ENCODE data around the gene PEX5L. TPM values are rescaled to one million over a fixed set of nuclear protein-coding genes. Genes with fewer than 3 reads are reported as not detected.

Gene PEX5L
- total RNA-seq, 1 experiment from 2014 or later, result 0.33 TPM

- no peak overlapping the region for H3K27ac ChIP-seq
- H3K9me3 ChIP-seq (ENCODE audit: insufficient read depth, low read depth), result no peaks in the 10 kb centered on the region
- no peaks in the 10 kb centered on the region for H3K79me2 ChIP-seq (ENCODE audit: low read depth)
- no peak overlapping the region for H3K4me3 ChIP-seq
- H3K27me3 ChIP-seq (ENCODE audit: insufficient read depth, low read depth), result no peaks in the 10 kb centered on the region
- POLR2A ChIA-PET (ENCODE audit: unreplicated experiment), result no interaction called here
- H3K4me1 ChIP-seq (replicated peaks; ENCODE audit: insufficient read depth), result no peaks in the 10 kb centered on the region
- no peak overlapping the region; the same call in 1 of the 2 replicates for H2AFZ ChIP-seq
- H3K9me2 ChIP-seq (ENCODE audit: insufficient read depth), result no peaks in the 10 kb centered on the region
- 0 out of 2 replicates have a peak, but pooled peaks cover 3% of the 10 kb centered on the region for H4K20me1 ChIP-seq (ENCODE audit: insufficient read depth)
- intact Hi-C loops (cut with micrococcal nuclease; ENCODE audit: unreplicated experiment), result loop anchor here (1.0 kb wide), 1 partner anchor 41 kb away; no protein-coding TSS in a partner anchor
- TF ChIP-seq EZH2 (IDR thresholded peaks at IDR 0.05; ENCODE audit: low read depth), result no peak
- no peak for TF ChIP-seq CTCF (conservative IDR thresholded peaks at IDR 0.05)
- no peaks in the 10 kb centered on the region for H3K36me3 ChIP-seq (ENCODE audit: low read depth)
- DNase-seq, result no peak
- H3K4me2 ChIP-seq, result no peak overlapping the region
- CTCF ChIA-PET, result no interaction called here
- no TSS peak for BruUV-seq (replicated peaks)
- H3F3A ChIP-seq (ENCODE audit: insufficient read depth, low read depth), result no peaks in the 10 kb centered on the region
These were observed 73.9 kb downstream of the PEX5L start for GRCh38 chr3:179962629-179963387.

GRCh38 chr3:179961703-179962078, 75.0 kb downstream of the PEX5L start:
- DNase-seq, result no peak
- POLR2A ChIA-PET (ENCODE audit: unreplicated experiment), result no interaction called here
- BruUV-seq (replicated peaks), result no TSS peak
- intact Hi-C loops (cut with micrococcal nuclease; ENCODE audit: unreplicated experiment), result loop anchor here (1.0 kb wide), 1 partner anchor 43 kb away; no protein-coding TSS in a partner anchor
- H3K79me2 ChIP-seq (ENCODE audit: low read depth), result no peaks in the 10 kb centered on the region
- TF ChIP-seq EZH2 (IDR thresholded peaks at IDR 0.05; ENCODE audit: low read depth) (no peak), CTCF (conservative IDR thresholded peaks at IDR 0.05) (no peak)
- no peak overlapping the region for H2AFZ ChIP-seq
- no peaks in the 10 kb centered on the region for H3F3A ChIP-seq (ENCODE audit: insufficient read depth, low read depth)
- no peaks in the 10 kb centered on the region for H3K4me1 ChIP-seq (replicated peaks; ENCODE audit: insufficient read depth)
- CTCF ChIA-PET, result no interaction called here
- H3K9me3 ChIP-seq (ENCODE audit: insufficient read depth, low read depth), result no peaks in the 10 kb centered on the region
- H3K36me3 ChIP-seq (ENCODE audit: low read depth), result no peaks in the 10 kb centered on the region
- H3K4me2 ChIP-seq, result no peak overlapping the region
- no peaks in the 10 kb centered on the region for H3K27me3 ChIP-seq (ENCODE audit: insufficient read depth, low read depth)
- H4K20me1 ChIP-seq (ENCODE audit: insufficient read depth), result 0 out of 2 replicates have a peak, but pooled peaks cover 3% of the 10 kb centered on the region
- no peak overlapping the region for H3K4me3 ChIP-seq
- H3K27ac ChIP-seq, result no peak overlapping the region
- H3K9me2 ChIP-seq (ENCODE audit: insufficient read depth), result no peaks in the 10 kb centered on the region

DNA sequence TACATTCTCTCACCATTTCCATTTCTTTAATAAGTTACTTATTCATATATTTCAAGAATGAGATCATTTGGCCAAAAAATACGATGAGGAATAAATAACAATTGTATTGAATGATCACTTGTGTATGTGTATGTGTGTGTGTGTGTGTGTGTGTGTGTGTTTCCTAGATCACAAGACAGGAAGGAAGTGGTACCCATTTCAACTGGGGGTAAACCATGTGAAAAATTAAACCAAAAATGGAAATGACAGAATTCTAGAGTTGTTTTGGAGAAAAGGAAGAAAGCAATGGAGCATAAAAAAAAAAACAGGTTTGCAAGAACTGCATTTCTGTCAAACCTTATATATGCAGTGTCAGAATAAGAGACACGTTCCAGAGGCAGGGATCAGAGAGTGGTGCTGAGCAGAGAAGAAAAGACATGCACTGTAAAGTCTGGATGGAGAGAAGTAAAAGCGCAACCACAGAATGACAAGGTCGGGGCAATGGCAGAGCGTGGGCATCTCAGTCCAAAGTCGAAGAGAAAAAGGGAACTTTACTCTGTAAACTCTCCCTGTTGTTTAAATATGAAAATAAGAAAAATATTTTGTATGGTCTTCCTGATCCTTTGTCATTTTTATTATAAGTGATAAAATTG, 75.5 kb downstream of the PEX5L start:
- H3K4me3 ChIP-seq, result no peak overlapping the region
- H3F3A ChIP-seq (ENCODE audit: insufficient read depth, low read depth), result no peaks in the 10 kb centered on the region
- no peaks in the 10 kb centered on the region for H3K9me2 ChIP-seq (ENCODE audit: insufficient read depth)
- no TSS peak for BruUV-seq (replicated peaks)
- H4K20me1 ChIP-seq (ENCODE audit: insufficient read depth), result 0 out of 2 replicates have a peak, but pooled peaks cover 3% of the 10 kb centered on the region
- POLR2A ChIA-PET (ENCODE audit: unreplicated experiment), result no interaction called here
- no peak overlapping the region for H2AFZ ChIP-seq
- CTCF ChIA-PET, result no interaction called here
- no peak overlapping the region for H3K4me2 ChIP-seq
- H3K9me3 ChIP-seq (ENCODE audit: insufficient read depth, low read depth), result no peaks in the 10 kb centered on the region
- intact Hi-C loops (cut with micrococcal nuclease; ENCODE audit: unreplicated experiment), result no loop called here
- no peaks in the 10 kb centered on the region for H3K36me3 ChIP-seq (ENCODE audit: low read depth)
- TF ChIP-seq EZH2 (IDR thresholded peaks at IDR 0.05; ENCODE audit: low read depth) (no peak), CTCF (conservative IDR thresholded peaks at IDR 0.05) (no peak)
- no peaks in the 10 kb centered on the region for H3K4me1 ChIP-seq (replicated peaks; ENCODE audit: insufficient read depth)
- no peak for DNase-seq
- H3K79me2 ChIP-seq (ENCODE audit: low read depth), result no peaks in the 10 kb centered on the region
- H3K27ac ChIP-seq, result no peak overlapping the region
- no peaks in the 10 kb centered on the region for H3K27me3 ChIP-seq (ENCODE audit: insufficient read depth, low read depth)

Data from PC-9 (cell line).